GM12878 (cell line): ENCODE results near the gene CDH18. TPM values are rescaled to one million over a fixed set of nuclear protein-coding genes. Genes with fewer than 3 reads are reported as not detected.

ENCODE experiments used
- ATAC-seq: fragments of 200-7000 bp; cut with Tn5 transposase; 3 replicates; pipeline ENCODE4 v1.9.1; 2020; ENCODE audit warnings: mild to moderate bottlenecking, moderate library complexity
- BruUV-seq: library from RNA; stranded (reverse); fragments of 400-500 nt; replicated peaks from 2 replicates; lab custom pipeline; 2021; lab: Mats Ljungman, UMichigan
- CTCF ChIA-PET: fragments of 300-600 bp; sonication (Branson Sonifier 250); formaldehyde crosslinking; extraction: SDS; loops from one replicate; lab custom pipeline; 2021; ENCODE audit warnings: inconsistent platforms; lab: Yijun Ruan, JAX
- POLR2A ChIA-PET: fragments of 350-600 bp; formaldehyde crosslinking; extraction: SDS; loops from one replicate; lab custom pipeline; 2021; ENCODE audit warnings: inconsistent platforms; lab: Charles Lee
- RAD21 ChIA-PET: fragments of 300-600 bp; sonication (Branson Sonifier 250); formaldehyde crosslinking; loops from one replicate; lab custom pipeline; 2023; ENCODE audit warnings: antibody characterized with exemption; ENCODE audit not compliant: unreplicated experiment; lab: Charles Lee
- SMC1A ChIA-PET: fragments of 300-600 bp; sonication (Branson Sonifier 250); formaldehyde crosslinking; loops from one replicate; lab custom pipeline; 2023; ENCODE audit not compliant: unreplicated experiment, uncharacterized antibody; lab: Charles Lee
- DNase-seq: peaks from one replicate; pipeline ENCODE4 v3.0.0-alpha.2; 2011; ENCODE audit warnings: low read depth, low spot score
- FAIRE-seq: peaks from 3 replicates; lab custom pipeline; 2011; peaks lifted over from hg19 to GRCh38; lab: Jason Lieb, UNC
- H2AFZ ChIP-seq: 2 replicates; pipeline ENCODE4 v1.6.0; 2011; ENCODE audit warnings: low read depth, low read length, control low read depth; ENCODE audit not compliant: control insufficient read depth
- H3K27ac ChIP-seq: 2 replicates; pipeline ENCODE4 v1.5.1; 2011; ENCODE audit warnings: control low read depth; ENCODE audit not compliant: control insufficient read depth, insufficient read depth
- H3K27me3 ChIP-seq, 2 experiments: replicated peaks in 1 of 2; 2 replicates each; pipeline versions ENCODE4 v1.6.0 to v1.6.1; 2011; ENCODE audit warnings: low read length in 1 of 2; ENCODE audit not compliant: control insufficient read depth in 2 of 2, insufficient read depth in 2 of 2
- H3K36me3 ChIP-seq, 2 experiments: 2 replicates each; pipeline ENCODE4 v1.5.1; 2011; ENCODE audit warnings: low read length in 1 of 2; ENCODE audit not compliant: control insufficient read depth in 2 of 2, insufficient read depth in 2 of 2
- H3K4me1 ChIP-seq: 2 replicates; pipeline ENCODE4 v1.6.1; 2011; ENCODE audit warnings: mild to moderate bottlenecking, low read length, moderate library complexity, mixed read lengths; ENCODE audit not compliant: control insufficient read depth, insufficient read depth
- H3K4me2 ChIP-seq: 2 replicates; pipeline ENCODE4 v1.6.0; 2011; ENCODE audit warnings: control low read depth; ENCODE audit not compliant: control insufficient read depth, insufficient read depth
- H3K4me3 ChIP-seq: fragments of 200-600 bp; sonication (generic); 2 replicates; pipeline ENCODE4 v1.5.1; 2016
- H3K79me2 ChIP-seq: 2 replicates; pipeline ENCODE4 v1.6.0; 2011; ENCODE audit warnings: low read length; ENCODE audit not compliant: control insufficient read depth, insufficient read depth
- H3K9ac ChIP-seq: 2 replicates; pipeline ENCODE4 v1.8.0; 2011; ENCODE audit warnings: low read length, control low read depth, mixed read lengths; ENCODE audit not compliant: control insufficient read depth, insufficient read depth
- H3K9me3 ChIP-seq: replicated peaks from 3 replicates; pipeline ENCODE4 v1.5.1; 2011; ENCODE audit warnings: mild to moderate bottlenecking, low read length; ENCODE audit not compliant: control insufficient read depth, insufficient read depth
- H4K20me1 ChIP-seq: 2 replicates; pipeline ENCODE4 v1.6.0; 2011; ENCODE audit not compliant: control insufficient read depth, insufficient read depth
- BCL11A ChIP-seq: IDR thresholded peaks from 2 replicates; pipeline ENCODE4 v1.6.1; 2011; ENCODE audit warnings: low read depth, low read length
- CHD1 ChIP-seq: IDR thresholded peaks from 2 replicates; pipeline ENCODE4 v1.6.1; 2012; ENCODE audit warnings: low read depth, low read length, improper control_type of control experiment
- ETV6 ChIP-seq, 2 experiments: fragments of 450-650 bp in 1 of 2; IDR thresholded peaks in 1 of 2; conservative IDR thresholded peaks in 1 of 2; 2 replicates each; pipeline ENCODE4 v1.6.1; 2014; ENCODE audit warnings: antibody characterized with exemption in 1 of 2, borderline replicate concordance in 1 of 2, low read depth in 1 of 2, mild to moderate bottlenecking in 1 of 2, moderate library complexity in 1 of 2
- HDGF ChIP-seq: fragments of 450-650 bp; IDR thresholded peaks from 2 replicates; pipeline ENCODE4 v1.6.1; 2016; ENCODE audit warnings: antibody characterized with exemption
- NFIC ChIP-seq: IDR thresholded peaks from 2 replicates; pipeline ENCODE4 v1.6.1; 2012; ENCODE audit warnings: low read depth, mild to moderate bottlenecking, inconsistent platforms, low read length, moderate library complexity
- PML ChIP-seq: IDR thresholded peaks from 2 replicates; pipeline ENCODE4 v1.6.1; 2012; ENCODE audit warnings: low read length, inconsistent platforms
- RB1 ChIP-seq: fragments of 450-650 bp; formaldehyde crosslinking; IDR thresholded peaks from 2 replicates; pipeline ENCODE4 v1.6.1; 2017; ENCODE audit warnings: mild to moderate bottlenecking, borderline replicate concordance
- SMAD5 ChIP-seq: IDR thresholded peaks from 2 replicates; pipeline ENCODE4 v1.6.1; 2016; ENCODE audit warnings: antibody characterized with exemption, low read depth
- SP1 ChIP-seq: IDR thresholded peaks from one replicate; pipeline ENCODE4 v1.6.1; 2011; ENCODE audit warnings: low read depth, low read length
- TAF1 ChIP-seq: IDR thresholded peaks from 2 replicates; pipeline ENCODE4 v1.6.1; 2011; ENCODE audit warnings: mild to moderate bottlenecking, low read depth, low read length, borderline replicate concordance
- ZNF622 ChIP-seq: fragments of 450-650 bp; IDR thresholded peaks from 2 replicates; pipeline ENCODE4 v1.6.1; 2017; ENCODE audit warnings: mild to moderate bottlenecking, inconsistent platforms
- ZSCAN29 ChIP-seq: fragments of 450-650 bp; IDR thresholded peaks from 2 replicates; pipeline ENCODE4 v1.6.1; 2017; ENCODE audit warnings: mild to moderate bottlenecking, moderate library complexity
- WGBS: methylation state at CpG from one replicate; pipeline ENCODE4 v1.1.6; 2016; ENCODE audit warnings: low lambda C conversion rate; ENCODE audit not compliant: insufficient replicate concordance, insufficient coverage; ENCODE audit errors: missing lambda C conversion rate; 5-methylcytosine and 5-hydroxymethylcytosine counted together
- in situ Hi-C: fragments of 300-500 bp; cut with MboI; formaldehyde crosslinking; loops from 9 replicates; pipeline ENCODE4 v1.14.3; 2018; ENCODE audit warnings: mixed read lengths
- intact Hi-C: fragments of 100-400 bp; cut with micrococcal nuclease; formaldehyde crosslinking; loops from one replicate; pipeline ENCODE4 v1.14.2; 2022; ENCODE audit not compliant: unreplicated experiment
- polyA plus RNA-seq, 11 experiments: library from polyadenylated mRNA; depleted of rRNA in 4 of 11; unstranded in 6 of 11; stranded (reverse) in 5 of 11; fragments of >200 nt; fragmentation: Nextera tagmentation in 4 of 11; fragmentation: Illumina TruSeq in 1 of 11; extraction: Ambion mirVana in 4 of 11; extraction: Trizol in 1 of 11; gene quantifications; 1 replicate in 1 of 11; 2 replicates in 10 of 11; pipeline versions ENCODE4 v1.2.1 to v1.2.3, GENCODE V29; 2011 to 2016; ENCODE audit warnings: inconsistent platforms in 2 of 11, missing spikeins in 2 of 11, low read depth in 1 of 11
- total RNA-seq, 4 experiments: library from RNA; depleted of rRNA in 3 of 4; stranded (reverse); fragments of >200 nt in 3 of 4; fragmentation: Illumina TruSeq in 1 of 4; extraction: Trizol in 1 of 4; gene quantifications; 2 replicates each; pipeline versions ENCODE4 v1.2.1 to v1.2.3, GENCODE V29; 2013 to 2021
- TF ChIP-seq, protein P1 (sequence below): fragments of 450-650 bp; formaldehyde crosslinking; IDR thresholded peaks from 2 replicates; pipeline ENCODE4 v1.4.0; 2022; ENCODE audit warnings: mild to moderate bottlenecking, moderate library complexity
- TF ChIP-seq, protein P2 (sequence below): IDR thresholded peaks from 2 replicates; pipeline ENCODE4 v1.6.1; 2011; ENCODE audit warnings: borderline replicate concordance, low read depth, mild to moderate bottlenecking, moderate library complexity, low read length; ENCODE audit not compliant: insufficient read depth, poor library complexity, severe bottlenecking
- TF ChIP-seq, protein P3 (sequence below): IDR thresholded peaks from 2 replicates; pipeline ENCODE4 v1.6.1; 2011; ENCODE audit warnings: borderline replicate concordance, low read depth, mild to moderate bottlenecking, moderate library complexity, mixed read lengths, low read length; ENCODE audit not compliant: insufficient read depth; ENCODE audit errors: extremely low read length

Gene CDH18
- total and polyA plus RNA-seq, 10 of the 15 experiments (the other 5 are each of a cell fraction or from before 2014, with no cell fraction given) = 0.41 TPM; not detected in 9

DNA sequence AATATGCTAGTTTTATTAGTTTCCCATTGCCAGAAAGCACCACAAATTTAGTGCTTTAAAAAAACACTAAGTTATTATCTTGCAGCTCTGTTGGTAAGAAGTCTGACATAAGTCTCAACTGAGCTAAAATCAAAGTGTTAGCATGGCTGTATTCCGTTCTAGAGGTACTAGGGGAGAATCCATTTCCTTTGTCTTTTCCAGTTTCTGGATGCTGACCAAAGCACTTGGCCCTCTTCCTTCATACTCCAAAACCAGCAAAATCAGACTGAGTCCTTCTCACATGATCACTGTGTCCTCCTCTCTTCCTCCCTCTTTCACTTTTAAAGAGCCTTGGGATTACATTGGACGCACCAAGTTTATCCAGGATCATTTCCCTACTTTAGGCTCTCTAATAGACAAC lies 9.5 kb downstream of the CDH18 start:
- H3K9me3 ChIP-seq = no peaks in the 10 kb centered on the region
- POLR2A ChIA-PET = no interaction called here
- FAIRE-seq = no peak
- H3K79me2 ChIP-seq = no peaks in the 10 kb centered on the region
- in situ Hi-C loops = no loop called here
- RAD21 ChIA-PET = no interaction called here
- H3K27ac ChIP-seq = no peak overlapping the region
- CTCF ChIA-PET = no interaction called here
- BruUV-seq = no TSS peak
- SMC1A ChIA-PET = no interaction called here
- no peaks in the 10 kb centered on the region for H3K36me3 ChIP-seq
- intact Hi-C loops = no loop called here
- H3K27me3 ChIP-seq = no peaks in the 10 kb centered on the region
- WGBS = 0% methylated on average over 2 of the region's 2 CpGs
- no peak overlapping the region for H3K9ac ChIP-seq
- no peak overlapping the region for H3K4me3 ChIP-seq
- H3K4me2 ChIP-seq = no peak overlapping the region
- DNase-seq = no peak
- H4K20me1 ChIP-seq = no peaks in the 10 kb centered on the region
- TF ChIP-seq ZSCAN29 = no peak
- no peak for TF ChIP-seq CHD1
- no peak for TF ChIP-seq ETV6 (conservative IDR thresholded peaks at IDR 0.05 in 1 of 2, IDR thresholded peaks at IDR 0.05 in 1 of 2; ENCODE audit: borderline replicate concordance in 1 of 2, low read depth in 1 of 2)
- TF ChIP-seq, protein P1, sequence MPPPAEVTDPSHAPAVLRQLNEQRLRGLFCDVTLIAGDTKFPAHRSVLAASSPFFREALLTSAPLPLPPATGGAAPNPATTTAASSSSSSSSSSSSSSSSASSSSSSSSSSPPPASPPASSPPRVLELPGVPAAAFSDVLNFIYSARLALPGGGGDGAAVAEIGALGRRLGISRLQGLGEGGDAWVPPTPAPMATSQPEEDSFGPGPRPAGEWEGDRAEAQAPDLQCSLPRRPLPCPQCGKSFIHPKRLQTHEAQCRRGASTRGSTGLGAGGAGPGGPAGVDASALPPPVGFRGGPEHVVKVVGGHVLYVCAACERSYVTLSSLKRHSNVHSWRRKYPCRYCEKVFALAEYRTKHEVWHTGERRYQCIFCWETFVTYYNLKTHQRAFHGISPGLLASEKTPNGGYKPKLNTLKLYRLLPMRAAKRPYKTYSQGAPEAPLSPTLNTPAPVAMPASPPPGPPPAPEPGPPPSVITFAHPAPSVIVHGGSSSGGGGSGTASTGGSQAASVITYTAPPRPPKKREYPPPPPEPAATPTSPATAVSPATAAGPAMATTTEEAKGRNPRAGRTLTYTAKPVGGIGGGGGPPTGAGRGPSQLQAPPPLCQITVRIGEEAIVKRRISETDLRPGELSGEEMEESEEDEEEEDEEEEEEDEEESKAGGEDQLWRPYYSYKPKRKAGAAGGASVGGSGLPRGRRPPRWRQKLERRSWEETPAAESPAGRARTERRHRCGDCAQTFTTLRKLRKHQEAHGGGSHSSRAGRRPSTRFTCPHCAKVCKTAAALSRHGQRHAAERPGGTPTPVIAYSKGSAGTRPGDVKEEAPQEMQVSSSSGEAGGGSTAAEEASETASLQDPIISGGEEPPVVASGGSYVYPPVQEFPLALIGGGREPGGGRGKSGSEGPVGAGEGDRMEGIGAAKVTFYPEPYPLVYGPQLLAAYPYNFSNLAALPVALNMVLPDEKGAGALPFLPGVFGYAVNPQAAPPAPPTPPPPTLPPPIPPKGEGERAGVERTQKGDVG (CRISPR knock-in tag) = no peak
- TF ChIP-seq HDGF = no peak
- TF ChIP-seq, protein P2, sequence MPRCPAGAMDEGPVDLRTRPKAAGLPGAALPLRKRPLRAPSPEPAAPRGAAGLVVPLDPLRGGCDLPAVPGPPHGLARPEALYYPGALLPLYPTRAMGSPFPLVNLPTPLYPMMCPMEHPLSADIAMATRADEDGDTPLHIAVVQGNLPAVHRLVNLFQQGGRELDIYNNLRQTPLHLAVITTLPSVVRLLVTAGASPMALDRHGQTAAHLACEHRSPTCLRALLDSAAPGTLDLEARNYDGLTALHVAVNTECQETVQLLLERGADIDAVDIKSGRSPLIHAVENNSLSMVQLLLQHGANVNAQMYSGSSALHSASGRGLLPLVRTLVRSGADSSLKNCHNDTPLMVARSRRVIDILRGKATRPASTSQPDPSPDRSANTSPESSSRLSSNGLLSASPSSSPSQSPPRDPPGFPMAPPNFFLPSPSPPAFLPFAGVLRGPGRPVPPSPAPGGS = no peak
- TF ChIP-seq TAF1 = no peak
- TF ChIP-seq PML = no peak
- TF ChIP-seq SMAD5 = no peak
- TF ChIP-seq, protein P3, sequence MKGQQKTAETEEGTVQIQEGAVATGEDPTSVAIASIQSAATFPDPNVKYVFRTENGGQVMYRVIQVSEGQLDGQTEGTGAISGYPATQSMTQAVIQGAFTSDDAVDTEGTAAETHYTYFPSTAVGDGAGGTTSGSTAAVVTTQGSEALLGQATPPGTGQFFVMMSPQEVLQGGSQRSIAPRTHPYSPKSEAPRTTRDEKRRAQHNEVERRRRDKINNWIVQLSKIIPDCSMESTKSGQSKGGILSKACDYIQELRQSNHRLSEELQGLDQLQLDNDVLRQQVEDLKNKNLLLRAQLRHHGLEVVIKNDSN = no peak
- no peak for TF ChIP-seq SP1
- TF ChIP-seq NFIC = no peak
- TF ChIP-seq RB1 = no peak
- TF ChIP-seq BCL11A = no peak
- no peak for TF ChIP-seq ZNF622
- no peaks in the 10 kb centered on the region for H3K4me1 ChIP-seq
- no peak for ATAC-seq
- H2AFZ ChIP-seq = no peak overlapping the region
